HG02678 (cell line): ENCODE measurements around the gene SKA2.
"Not testable (repeated sequence)": the region's sequence is repeated elsewhere in the genome, so short reads cannot be mapped to it uniquely, and the experiment has no call there.

ENCODE experiments used
- ATAC-seq: cut with Tn5 transposase; IDR thresholded peaks from one replicate; pipeline ENCODE4 v1.9.1; 2021; ENCODE audit warnings: mild to moderate bottlenecking, moderate library complexity; ENCODE audit not compliant: unreplicated experiment

SKA2 gene

DNA sequence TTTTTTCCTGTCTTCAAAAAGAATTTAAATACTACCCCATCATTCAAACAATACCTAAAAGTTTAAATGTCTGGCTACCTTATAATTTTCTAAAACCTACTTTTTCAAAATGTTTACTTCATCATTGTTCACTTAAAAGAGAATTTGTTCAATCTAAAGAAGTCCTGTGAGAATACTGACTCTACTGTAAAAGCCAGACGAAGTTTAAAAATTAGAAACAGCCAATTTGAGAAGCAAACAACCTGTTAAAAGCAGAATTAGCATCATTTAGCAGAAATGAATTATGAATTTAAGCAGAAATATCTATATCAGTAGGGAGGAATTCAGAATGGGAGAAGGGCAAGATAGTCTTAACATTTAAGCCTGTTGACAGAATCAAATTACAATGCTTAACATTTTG is 2.1 kb downstream of the SKA2 start:
- ATAC-seq: no peak

DNA sequence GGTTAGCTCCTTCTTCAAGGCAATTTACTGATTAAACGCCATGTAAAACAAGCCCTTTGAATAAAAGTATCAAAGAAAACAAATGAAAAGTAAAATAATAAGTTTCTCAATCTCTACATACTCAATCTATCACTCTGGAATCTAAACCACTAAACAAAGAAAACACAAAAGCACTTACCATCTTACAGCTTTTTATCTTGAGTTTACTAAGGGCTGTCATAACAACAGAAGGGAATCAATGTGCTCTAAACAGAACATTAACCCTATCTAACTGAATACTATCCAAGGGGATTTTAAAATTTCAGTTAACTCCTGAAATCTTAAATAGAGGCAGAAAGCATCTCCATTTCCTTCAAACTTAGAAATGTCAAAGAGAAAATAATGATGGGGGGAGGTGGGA is 3.4 kb downstream of the SKA2 start:
- ATAC-seq: no peak

DNA sequence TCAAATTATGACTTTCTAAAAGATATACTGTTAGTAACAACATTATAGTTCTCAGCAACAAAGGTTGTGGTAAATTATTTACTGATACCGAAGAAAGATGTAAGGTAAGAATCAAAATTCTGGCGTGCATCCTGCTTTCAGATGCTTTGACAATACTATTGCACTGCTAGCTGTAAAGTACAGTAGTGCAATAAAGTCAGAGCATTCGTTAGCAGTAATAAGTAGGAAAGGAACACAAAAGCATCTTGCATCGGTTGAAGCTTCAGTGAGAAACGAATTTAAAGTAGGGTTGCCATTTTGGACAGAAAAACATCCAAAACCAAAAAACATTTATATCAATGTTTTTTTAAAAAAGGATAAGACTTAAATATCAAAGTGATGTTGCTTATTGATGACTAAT is 4.0 kb downstream of the SKA2 start:
- ATAC-seq: no peak

DNA sequence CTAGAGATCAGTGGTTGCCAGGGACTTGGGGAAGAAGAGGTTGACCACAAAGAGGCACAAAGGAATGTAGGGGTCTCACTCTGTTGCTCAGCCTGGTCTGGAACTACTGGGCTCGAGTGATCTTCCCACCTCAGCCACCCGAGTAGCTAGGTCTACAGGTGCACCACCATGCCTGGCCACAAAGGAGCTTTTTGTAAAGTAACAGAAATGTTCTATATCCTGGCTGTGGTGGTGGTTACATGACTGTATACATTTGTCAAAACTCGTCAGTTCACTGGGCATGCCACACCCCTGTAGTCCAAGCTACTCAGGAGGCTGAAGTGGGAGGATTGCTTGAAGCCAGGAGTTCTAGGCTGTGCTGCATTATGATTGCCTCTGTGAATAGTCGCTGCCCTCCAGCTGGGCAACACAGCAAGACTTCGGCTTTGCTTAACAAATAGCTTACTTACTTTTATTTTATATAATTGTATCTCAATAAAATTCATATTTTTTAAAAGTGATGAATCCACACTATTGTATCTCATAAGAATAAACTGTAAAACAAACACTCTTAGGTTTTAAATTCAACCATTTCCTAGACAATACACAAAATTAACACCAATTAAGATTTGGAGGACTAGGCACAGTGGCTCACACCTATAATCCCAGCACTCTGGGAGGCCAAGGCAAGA is 5.0 kb downstream of the SKA2 start:
- no peak for ATAC-seq

GRCh38 chr17:59149051-59149450 is 5.9 kb downstream of the SKA2 start:
- no peak for ATAC-seq

- ATAC-seq: no peak
These were observed 9.4 kb downstream of the SKA2 start for GRCh38 chr17:59145571-59146096.

DNA sequence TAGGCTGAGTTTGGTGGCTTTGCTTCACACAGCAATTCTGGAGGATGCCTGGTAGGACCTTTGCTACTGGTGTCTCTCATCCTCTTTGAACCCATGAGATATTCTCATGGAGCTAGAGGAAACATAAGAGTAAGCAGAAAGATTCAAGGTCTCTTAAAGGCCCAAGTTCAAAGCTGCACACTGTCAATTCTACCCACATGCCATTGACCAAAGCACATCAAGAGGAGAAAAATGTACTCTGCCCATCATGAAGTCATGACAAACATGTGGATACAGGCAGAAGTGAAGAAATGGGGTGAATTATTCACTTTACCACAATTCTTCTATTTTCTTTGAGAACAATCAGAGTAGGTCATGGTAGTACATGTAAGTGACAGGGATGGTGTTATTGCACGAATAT is 13.1 kb downstream of the SKA2 start:
- ATAC-seq: no peak

DNA sequence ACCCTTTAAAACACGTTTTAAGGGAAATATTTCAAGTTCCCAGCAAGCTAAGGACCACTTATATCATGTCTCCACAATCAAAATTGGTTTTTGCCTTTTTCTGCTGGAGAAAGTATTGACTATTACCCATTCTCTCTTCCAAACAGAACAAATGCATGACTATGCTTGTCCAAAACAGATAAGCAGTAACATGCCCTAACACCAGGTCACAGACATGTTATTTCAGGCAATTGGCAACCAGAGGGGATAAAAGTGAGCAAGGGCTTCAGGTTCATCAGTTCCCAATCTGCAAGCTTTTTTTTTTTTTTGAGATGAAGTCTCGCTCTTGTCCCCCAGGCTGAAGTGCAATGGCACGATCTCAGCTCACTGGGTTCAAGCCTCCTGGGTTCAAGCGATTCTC is 15.0 kb downstream of the SKA2 start:
- ATAC-seq: no peak

GRCh38 chr17:59138339-59138738 is 16.6 kb downstream of the SKA2 start:
- ATAC-seq: not testable (repeated sequence)

- ATAC-seq: no peak
These were observed 23.9 kb downstream of the SKA2 start for GRCh38 chr17:59131131-59131530.

DNA sequence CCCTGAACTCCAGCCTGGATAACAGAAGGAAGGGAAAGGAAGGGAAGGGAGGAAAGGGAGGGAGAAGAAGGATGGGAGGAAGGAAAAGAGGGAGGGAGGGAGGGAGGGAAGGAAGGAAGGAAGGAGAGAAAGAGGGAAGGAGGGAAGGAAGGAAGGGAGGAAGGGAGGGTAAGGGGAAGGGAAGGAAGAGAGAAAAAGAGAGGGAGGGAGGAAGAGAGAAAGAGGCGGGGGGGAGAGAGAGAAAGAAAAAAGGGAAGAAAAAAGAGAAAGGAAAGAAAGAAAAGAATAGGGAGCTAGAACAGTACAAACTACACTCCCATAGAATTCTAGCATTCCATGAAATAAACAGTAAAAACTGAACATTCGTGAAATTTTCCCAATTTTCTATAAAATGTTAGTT is 25.2 kb downstream of the SKA2 start:
- no peak for ATAC-seq

GRCh38 chr17:59126809-59127417 is 28.1 kb downstream of the SKA2 start:
- no peak for ATAC-seq

- no peak for ATAC-seq
These were observed 30.3 kb downstream of the SKA2 start for GRCh38 chr17:59124665-59125064.

- ATAC-seq: no peak
These were observed 33.0 kb downstream of the SKA2 start for GRCh38 chr17:59121901-59122480.

DNA sequence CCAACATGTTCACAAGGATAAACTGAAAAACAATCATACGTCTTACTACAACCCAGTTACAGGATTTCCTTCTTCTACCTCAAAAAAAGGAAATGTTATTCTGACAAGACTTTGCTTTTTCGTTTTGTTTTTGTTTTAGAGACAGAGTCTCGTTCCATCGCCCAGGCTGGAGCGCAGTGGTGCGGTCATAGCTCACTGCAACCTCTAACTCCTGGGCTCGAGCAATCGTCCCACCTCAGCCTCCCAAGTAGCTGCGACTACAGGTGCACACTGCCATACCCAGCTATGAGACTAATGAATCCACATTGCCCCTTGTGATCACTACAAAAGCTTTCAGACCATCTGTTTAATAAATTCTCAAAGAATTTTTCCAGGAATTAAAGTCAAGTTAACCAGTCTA is 39.5 kb downstream of the SKA2 start:
- no peak for ATAC-seq

DNA sequence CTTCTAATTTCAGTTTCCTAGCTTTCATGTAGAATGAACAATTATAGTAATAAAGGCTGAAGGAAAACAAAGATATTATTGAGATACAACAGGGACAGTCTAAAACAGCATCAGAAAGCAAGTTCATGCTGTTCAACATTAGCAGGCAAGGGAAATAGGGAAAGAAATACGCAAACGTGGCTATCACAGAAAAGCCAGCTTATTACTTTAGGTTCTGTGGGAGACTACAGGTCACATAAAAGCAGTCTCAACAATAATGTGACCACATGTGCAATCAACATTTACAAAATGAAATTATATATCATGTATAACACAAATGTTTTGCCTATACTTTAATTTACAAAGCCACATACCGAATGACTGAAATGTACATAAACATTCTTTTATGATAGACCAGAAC is 43.4 kb downstream of the SKA2 start:
- no peak for ATAC-seq

DNA sequence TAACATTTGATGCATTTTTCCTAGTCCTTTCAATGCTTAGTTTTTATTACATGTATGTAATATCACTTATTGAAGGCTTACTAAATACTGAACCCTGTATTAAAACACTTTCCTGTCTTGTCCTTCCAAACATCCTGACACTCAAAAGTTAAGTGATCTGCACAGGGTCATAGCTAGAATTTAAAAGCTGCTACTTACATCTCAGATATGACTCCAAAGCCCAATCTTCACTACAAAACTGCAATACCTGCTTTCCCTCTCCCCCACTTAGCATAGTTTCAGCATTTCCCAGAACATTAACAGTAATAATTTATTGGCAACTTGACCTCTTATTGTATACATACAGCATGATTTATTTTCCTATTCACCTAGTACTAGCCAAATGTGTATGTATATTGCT is 44.0 kb downstream of the SKA2 start:
- no peak for ATAC-seq

- ATAC-seq: no peak
These were observed 46.4 kb downstream of the SKA2 start for GRCh38 chr17:59108400-59109102.

GRCh38 chr17:59107306-59107670 is 47.7 kb downstream of the SKA2 start:
- no peak for ATAC-seq

DNA sequence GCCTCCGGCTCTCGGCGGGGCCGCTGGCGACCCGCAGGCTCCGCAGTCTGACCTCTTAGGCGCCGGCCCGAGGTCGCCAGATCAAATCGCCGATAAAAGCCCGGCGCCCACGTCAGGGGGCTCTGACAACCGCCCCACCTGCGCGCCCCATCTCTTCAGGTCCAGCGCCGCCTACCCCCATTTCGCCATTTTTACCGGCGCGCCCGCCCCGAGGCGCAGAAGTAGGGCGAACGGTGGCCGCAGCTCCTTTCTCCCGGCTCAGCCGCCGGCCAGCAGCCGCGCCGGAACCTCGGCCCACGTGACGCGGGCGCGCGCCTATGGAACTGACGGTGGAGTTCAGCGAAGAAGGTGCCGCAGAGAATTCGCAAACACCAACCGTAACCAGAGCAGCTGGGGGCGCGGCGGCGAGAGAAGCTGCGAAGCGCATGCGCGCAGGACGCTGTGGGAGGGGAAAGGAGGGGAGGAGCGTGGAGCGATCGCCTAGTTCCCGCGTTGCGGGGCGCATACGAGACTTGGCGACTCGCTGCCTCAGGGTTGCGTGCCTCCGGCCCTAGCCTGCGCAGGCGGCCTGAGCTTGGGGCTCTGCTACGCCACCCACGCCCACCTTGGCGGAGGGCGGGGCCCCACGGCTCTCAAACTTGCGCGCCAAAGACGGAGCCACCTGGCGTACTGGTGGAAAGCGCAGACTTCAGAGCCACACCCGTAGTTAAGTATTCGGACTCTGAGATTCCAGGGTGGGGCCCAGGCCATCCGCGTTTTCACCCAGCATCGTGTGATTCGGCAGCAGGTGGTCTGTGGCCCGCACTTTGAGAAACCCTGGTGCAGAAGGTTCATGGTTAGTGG is 48.3 kb downstream of the SKA2 start, which contains the start of gene TRIM37:
TSS of gene TRIM37 (minus strand) at position 418 of the 843 bp plus-strand sequence. CDS start 419 bp downstream, outside the sequence.
- ATAC-seq: peak; percentile 94
